Activated CD8-positive, alpha-beta memory T cell treated with anti-CD3 and anti-CD28 coated beads for 24 hours (primary cell): ENCODE data around the gene PIGV.

ENCODE experiments used
- DNase-seq: peaks from one replicate; pipeline ENCODE4 v3.0.0-alpha.2; 2020

Gene PIGV

GRCh38 chr1:26787706-26788514 is at the start of gene PIGV:
Gene PIGV (plus strand): TSS chr1:26787950. CDS start chr1:26790816, 2,866 bp downstream.
- DNase-seq: peak; percentile 97

- peak; percentile 66 for DNase-seq
Measured at GRCh38 chr1:26739329-26739914, 48.3 kb upstream of the PIGV start.

- DNase-seq: no peak
Measured at GRCh38 chr1:26740023-26740634, 47.6 kb upstream of the PIGV start.

GRCh38 chr1:26740952-26741351 is 46.8 kb upstream of the PIGV start:
- no peak for DNase-seq

GRCh38 chr1:26743426-26744059 is 44.2 kb upstream of the PIGV start:
- no peak for DNase-seq

- DNase-seq: peak; percentile 83
Measured at GRCh38 chr1:26744075-26744959, 43.4 kb upstream of the PIGV start.

GRCh38 chr1:26745191-26745590 is 42.6 kb upstream of the PIGV start:
- no peak for DNase-seq

- no peak for DNase-seq
Measured at GRCh38 chr1:26747048-26747447, 40.7 kb upstream of the PIGV start.

- no peak for DNase-seq
Measured at GRCh38 chr1:26748351-26748750, 39.4 kb upstream of the PIGV start.

- no peak for DNase-seq
Measured at GRCh38 chr1:26749458-26749857, 38.3 kb upstream of the PIGV start.

- DNase-seq: no peak
Measured at GRCh38 chr1:26750428-26750827, 37.3 kb upstream of the PIGV start.

- no peak for DNase-seq
Measured at GRCh38 chr1:26752519-26752918, 35.2 kb upstream of the PIGV start.

GRCh38 chr1:26754086-26754874 is 33.5 kb upstream of the PIGV start:
- no peak for DNase-seq

- DNase-seq: no peak
Measured at GRCh38 chr1:26758358-26758757, 29.4 kb upstream of the PIGV start.

GRCh38 chr1:26759531-26759930 is 28.2 kb upstream of the PIGV start:
- DNase-seq: no peak

- DNase-seq: no peak
Measured at GRCh38 chr1:26761217-26761616, 26.5 kb upstream of the PIGV start.

GRCh38 chr1:26767714-26768113 is 20.0 kb upstream of the PIGV start:
- DNase-seq: no peak

GRCh38 chr1:26768755-26769154 is 19.0 kb upstream of the PIGV start:
- no peak for DNase-seq

GRCh38 chr1:26771285-26771642 is 16.5 kb upstream of the PIGV start:
- DNase-seq: no peak

- DNase-seq: no peak
Measured at GRCh38 chr1:26771643-26772321, 16.0 kb upstream of the PIGV start.

GRCh38 chr1:26772687-26773086 is 15.1 kb upstream of the PIGV start:
- no peak for DNase-seq
